ENCODE results near the gene NOP14.
"Not testable (repeated sequence)": the region's sequence is repeated elsewhere in the genome, so short reads cannot be mapped to it uniquely, and the experiment has no call there.

- TF ChIP-seq CTCF (IDR thresholded peaks at IDR 0.05; ENCODE audit: extremely low read depth in 1 of 2, insufficient read depth in 1 of 2, low read depth in 1 of 2, low read length in 2 of 2); FOS (IDR thresholded peaks at IDR 0.05; ENCODE audit: borderline replicate concordance, insufficient read depth, low read length); POLR2A (IDR thresholded peaks at IDR 0.05; ENCODE audit: low read depth, low read length); MYC (IDR thresholded peaks at IDR 0.05; ENCODE audit: low read depth, low read length); POLR2AphosphoS5 (IDR thresholded peaks at IDR 0.05; ENCODE audit: insufficient read depth, low read depth, low read length); MAX (IDR thresholded peaks at IDR 0.05; ENCODE audit: insufficient read depth, insufficient read length); EZH2 (IDR thresholded peaks at IDR 0.05; ENCODE audit: borderline replicate concordance, low read depth, low read length, severe bottlenecking): not testable (repeated sequence)
These were observed 40.6 kb downstream of the NOP14 start for GRCh38 chr4:2922453-2923101.

Measured in endothelial cell of umbilical vein (primary cell).